GM18861 (cell line): ENCODE data around the gene PRR33.
"Not testable (repeated sequence)": the region's sequence is repeated elsewhere in the genome, so short reads cannot be mapped to it uniquely, and the experiment has no call there.

Experiments used
- ATAC-seq: cut with Tn5 transposase; IDR thresholded peaks from one replicate; pipeline ENCODE4 v1.9.1; 2021; ENCODE audit not compliant: unreplicated experiment

Gene PRR33

GRCh38 chr11:1889941-1890855 lies 1.5 kb downstream of the PRR33 start:
- ATAC-seq = no peak

GRCh38 chr11:1889224-1889930 lies 2.3 kb downstream of the PRR33 start:
- no peak for ATAC-seq

GRCh38 chr11:1888811-1889210 lies 2.9 kb downstream of the PRR33 start:
- ATAC-seq = no peak

- no peak for ATAC-seq
These were observed 3.3 kb downstream of the PRR33 start for GRCh38 chr11:1888347-1888753.

GRCh38 chr11:1887451-1888346 lies 4.0 kb downstream of the PRR33 start:
- ATAC-seq = no peak

- not testable (repeated sequence) for ATAC-seq
These were observed 5.1 kb downstream of the PRR33 start for GRCh38 chr11:1886551-1886950.

GRCh38 chr11:1884303-1884700 lies 7.4 kb downstream of the PRR33 start:
- no peak for ATAC-seq

GRCh38 chr11:1883346-1884302 lies 8.1 kb downstream of the PRR33 start:
- no peak for ATAC-seq

GRCh38 chr11:1882265-1883238 lies 9.1 kb downstream of the PRR33 start:
- no peak for ATAC-seq

- ATAC-seq = no peak
These were observed 10.0 kb downstream of the PRR33 start for GRCh38 chr11:1881442-1882264.

GRCh38 chr11:1880746-1881441 lies 10.8 kb downstream of the PRR33 start:
- ATAC-seq = no peak

GRCh38 chr11:1879941-1880720 lies 11.6 kb downstream of the PRR33 start:
- ATAC-seq = no peak

- ATAC-seq = no peak
These were observed 12.3 kb downstream of the PRR33 start for GRCh38 chr11:1879342-1879940.

- no peak for ATAC-seq
These were observed 13.3 kb downstream of the PRR33 start for GRCh38 chr11:1878137-1879031.
